Brain microvascular endothelial cell (primary cell): ENCODE measurements around the gene MTHFD1L.

Experiments used
- DNase-seq: peaks from one replicate; pipeline ENCODE4 v3.0.0-alpha.2; 2020
- H3K27ac ChIP-seq: fragments of 250-450 bp; sonication (Bioruptor Pico); 2 replicates; pipeline ENCODE4 v1.5.1; 2020; ENCODE audit warnings: mild to moderate bottlenecking, moderate library complexity
- H3K27me3 ChIP-seq: fragments of 250-450 bp; sonication (Bioruptor Pico); replicated peaks from 2 replicates; pipeline ENCODE4 v1.5.1; 2020; ENCODE audit warnings: mild to moderate bottlenecking
- H3K36me3 ChIP-seq: fragments of 250-450 bp; sonication (Bioruptor Pico); replicated peaks from 2 replicates; pipeline ENCODE4 v1.5.1; 2020; ENCODE audit warnings: mild to moderate bottlenecking
- H3K4me3 ChIP-seq: 2 replicates; pipeline ENCODE4 v1.5.1; 2011; ENCODE audit warnings: low read depth, mild to moderate bottlenecking, control low read depth, low read length, moderate library complexity
- CTCF ChIP-seq: IDR thresholded peaks from 2 replicates; pipeline ENCODE4 v1.5.1; 2011; ENCODE audit warnings: low read depth, mild to moderate bottlenecking, moderate library complexity, low read length, control low read depth, inconsistent platforms; ENCODE audit errors: missing control alignments
- in situ Hi-C: cut with HindIII; loops from 2 replicates; pipeline ENCODE4 v1.10.0; 2017; ENCODE audit warnings: low sequenced_read_pairs, low pct_ligation_motif_present

The MTHFD1L gene

GRCh38 chr6:150880336-150880735 lies 14.8 kb downstream of the MTHFD1L start:
- no peaks in the 10 kb centered on the region for H3K27me3 ChIP-seq
- TF ChIP-seq CTCF, result no peak
- no peak overlapping the region for H3K4me3 ChIP-seq
- peaks cover 27% of the 10 kb centered on the region for H3K36me3 ChIP-seq
- DNase-seq, result no peak
- peak overlapping the region; percentile 94 for H3K27ac ChIP-seq
- in situ Hi-C loops, result loop anchor here (25.0 kb wide), 1 partner anchor 482 kb away; no protein-coding TSS in a partner anchor

- peak overlapping the region; percentile 94 for H3K27ac ChIP-seq
- TF ChIP-seq CTCF, result no peak
- H3K4me3 ChIP-seq, result no peak overlapping the region
- peak; percentile 99 for DNase-seq
- H3K27me3 ChIP-seq, result no peaks in the 10 kb centered on the region
- in situ Hi-C loops, result loop anchor here (25.0 kb wide), 1 partner anchor 480 kb away; no protein-coding TSS in a partner anchor
- H3K36me3 ChIP-seq, result peaks cover 32% of the 10 kb centered on the region
These were observed 16.5 kb downstream of the MTHFD1L start for GRCh38 chr6:150881911-150882481.

GRCh38 chr6:150883521-150883920 lies 18.0 kb downstream of the MTHFD1L start:
- H3K4me3 ChIP-seq, result no peak overlapping the region
- no peak for TF ChIP-seq CTCF
- H3K27ac ChIP-seq, result peak overlapping the region; percentile 94
- H3K36me3 ChIP-seq, result peaks cover 39% of the 10 kb centered on the region
- H3K27me3 ChIP-seq, result no peaks in the 10 kb centered on the region
- no peak for DNase-seq
- in situ Hi-C loops, result loop anchor here (25.0 kb wide), 1 partner anchor 479 kb away; no protein-coding TSS in a partner anchor

GRCh38 chr6:150886155-150886554 lies 20.7 kb downstream of the MTHFD1L start:
- H3K36me3 ChIP-seq, result peaks cover 52% of the 10 kb centered on the region
- no peak overlapping the region for H3K4me3 ChIP-seq
- TF ChIP-seq CTCF, result no peak
- no peaks in the 10 kb centered on the region for H3K27me3 ChIP-seq
- in situ Hi-C loops, result loop anchor here (25.0 kb wide), 1 partner anchor 476 kb away; no protein-coding TSS in a partner anchor
- no peak for DNase-seq
- no peak overlapping the region for H3K27ac ChIP-seq

- Histone ChIP-seq H3K27ac (no peak overlapping the region), H3K4me3 (no peak overlapping the region), H3K27me3 (no peaks in the 10 kb centered on the region), H3K36me3 (peaks cover 52% of the 10 kb centered on the region)
- in situ Hi-C loops, result loop anchor here (25.0 kb wide), 1 partner anchor 474 kb away; no protein-coding TSS in a partner anchor
- DNase-seq, result no peak
- no peak for TF ChIP-seq CTCF
These were observed 22.6 kb downstream of the MTHFD1L start for GRCh38 chr6:150887978-150888563.
